Measurements from ENCODE around the gene ADARB2. TPM values are rescaled to one million over a fixed set of nuclear protein-coding genes. Genes with fewer than 3 reads are reported as not detected.

ADARB2 gene
- total RNA-seq, 1 donor from 2014 or later: 0.11 TPM

- DNase-seq: no peak
- H3K27me3 ChIP-seq (ENCODE audit: low read depth): peaks cover 13% of the 10 kb centered on the region
- no peak for TF ChIP-seq CTCF (IDR thresholded peaks at IDR 0.05; ENCODE audit: borderline replicate concordance)
These were observed 68.9 kb downstream of the ADARB2 start for GRCh38 chr10:1668399-1668798.

GRCh38 chr10:1667392-1667791 lies 69.9 kb downstream of the ADARB2 start:
- Histone ChIP-seq H3K4me3 (no peak overlapping the region), H3K4me1 (no peaks in the 10 kb centered on the region), H3K27ac (replicated peaks) (no peak overlapping the region), H3K27me3 (ENCODE audit: low read depth) (peaks cover 13% of the 10 kb centered on the region), H3K9me3 (replicated peaks) (no peaks in the 10 kb centered on the region), H3K36me3 (no peaks in the 10 kb centered on the region)
- TF ChIP-seq CTCF (IDR thresholded peaks at IDR 0.05; ENCODE audit: borderline replicate concordance): no peak
- intact Hi-C loops (cut with micrococcal nuclease): no loop called here
- no peak for DNase-seq

More at GRCh38 chr10:1668399-1668798, 68.9 kb downstream of the ADARB2 start:
- Histone ChIP-seq H3K27ac (replicated peaks) (no peak overlapping the region), H3K4me1 (no peaks in the 10 kb centered on the region), H3K4me3 (no peak overlapping the region), H3K9me3 (replicated peaks) (no peaks in the 10 kb centered on the region), H3K36me3 (no peaks in the 10 kb centered on the region)
- intact Hi-C loops (cut with micrococcal nuclease): no loop called here

GRCh38 chr10:1666147-1666546 lies 71.2 kb downstream of the ADARB2 start:
- Histone ChIP-seq H3K27me3 (ENCODE audit: low read depth) (peaks cover 13% of the 10 kb centered on the region), H3K27ac (replicated peaks) (no peak overlapping the region), H3K9me3 (replicated peaks) (no peaks in the 10 kb centered on the region), H3K4me1 (no peaks in the 10 kb centered on the region), H3K4me3 (no peak overlapping the region), H3K36me3 (no peaks in the 10 kb centered on the region)
- no peak for TF ChIP-seq CTCF (IDR thresholded peaks at IDR 0.05; ENCODE audit: borderline replicate concordance)
- no peak for DNase-seq
- intact Hi-C loops (cut with micrococcal nuclease): no loop called here

GRCh38 chr10:1665681-1666080 lies 71.6 kb downstream of the ADARB2 start:
- no peak overlapping the region for H3K4me3 ChIP-seq
- no peaks in the 10 kb centered on the region for H3K4me1 ChIP-seq
- H3K27me3 ChIP-seq (ENCODE audit: low read depth): peaks cover 13% of the 10 kb centered on the region
- H3K27ac ChIP-seq (replicated peaks): no peak overlapping the region
- H3K9me3 ChIP-seq (replicated peaks): no peaks in the 10 kb centered on the region
- TF ChIP-seq CTCF (IDR thresholded peaks at IDR 0.05; ENCODE audit: borderline replicate concordance): no peak
- intact Hi-C loops (cut with micrococcal nuclease): no loop called here
- no peak for DNase-seq
- no peaks in the 10 kb centered on the region for H3K36me3 ChIP-seq

GRCh38 chr10:1665021-1665661 lies 72.2 kb downstream of the ADARB2 start:
- TF ChIP-seq CTCF (IDR thresholded peaks at IDR 0.05; ENCODE audit: borderline replicate concordance): no peak
- intact Hi-C loops (cut with micrococcal nuclease): no loop called here
- Histone ChIP-seq H3K4me3 (no peak overlapping the region), H3K4me1 (no peaks in the 10 kb centered on the region), H3K9me3 (replicated peaks) (no peaks in the 10 kb centered on the region), H3K27me3 (ENCODE audit: low read depth) (peaks cover 13% of the 10 kb centered on the region), H3K27ac (replicated peaks) (no peak overlapping the region), H3K36me3 (no peaks in the 10 kb centered on the region)
- no peak for DNase-seq

Data from left ventricle myocardium inferior (tissue), 1 donor.